GM12878 (cell line): ENCODE measurements around the gene WDR86. TPM values are rescaled to one million over a fixed set of nuclear protein-coding genes. Genes with fewer than 3 reads are reported as not detected.
A peak's percentile ranks its signal among the peaks of the same experiment; 100 is the strongest.

ENCODE experiments used
- CREB1 ChIP-seq: IDR thresholded peaks from 2 replicates; pipeline ENCODE4 v1.6.1; 2012; ENCODE audit warnings: low read depth, mild to moderate bottlenecking, inconsistent platforms
- FOXM1 ChIP-seq: IDR thresholded peaks from 2 replicates; pipeline ENCODE4 v1.6.1; 2012; ENCODE audit warnings: low read depth, mild to moderate bottlenecking, inconsistent platforms, low read length, moderate library complexity
- IRF4 ChIP-seq: IDR thresholded peaks from 2 replicates; pipeline ENCODE4 v1.6.1; 2011; ENCODE audit warnings: low read depth, low read length
- JUNB ChIP-seq: IDR thresholded peaks from 2 replicates; pipeline ENCODE4 v1.6.1; 2016; ENCODE audit warnings: antibody characterized with exemption, mild to moderate bottlenecking
- NFIC ChIP-seq: IDR thresholded peaks from 2 replicates; pipeline ENCODE4 v1.6.1; 2012; ENCODE audit warnings: low read depth, mild to moderate bottlenecking, inconsistent platforms, low read length, moderate library complexity
- NR2C1 ChIP-seq: fragments of 450-650 bp; IDR thresholded peaks from 2 replicates; pipeline ENCODE4 v1.6.1; 2017; ENCODE audit warnings: antibody characterized with exemption, mild to moderate bottlenecking, moderate library complexity
- PML ChIP-seq: IDR thresholded peaks from 2 replicates; pipeline ENCODE4 v1.6.1; 2012; ENCODE audit warnings: low read length, inconsistent platforms
- RAD51 ChIP-seq: fragments of 450-650 bp; IDR thresholded peaks from 2 replicates; pipeline ENCODE4 v1.6.1; 2016; ENCODE audit warnings: moderate library complexity, mild to moderate bottlenecking, inconsistent platforms
- SP1 ChIP-seq: IDR thresholded peaks from one replicate; pipeline ENCODE4 v1.6.1; 2011; ENCODE audit warnings: low read depth, low read length
- SREBF1 ChIP-seq: IDR thresholded peaks from 2 replicates; pipeline ENCODE4 v1.6.1; 2012; ENCODE audit warnings: mild to moderate bottlenecking, low read length
- ZNF217 ChIP-seq: fragments of 450-650 bp; IDR thresholded peaks from 2 replicates; pipeline ENCODE4 v1.6.1; 2017; ENCODE audit warnings: antibody characterized with exemption, mild to moderate bottlenecking
- ZNF622 ChIP-seq: fragments of 450-650 bp; IDR thresholded peaks from 2 replicates; pipeline ENCODE4 v1.6.1; 2017; ENCODE audit warnings: mild to moderate bottlenecking, inconsistent platforms
- polyA plus RNA-seq, 11 experiments: library from polyadenylated mRNA; depleted of rRNA in 4 of 11; unstranded in 6 of 11; stranded (reverse) in 5 of 11; fragments of >200 nt; fragmentation: Nextera tagmentation in 4 of 11; fragmentation: Illumina TruSeq in 1 of 11; extraction: Ambion mirVana in 4 of 11; extraction: Trizol in 1 of 11; gene quantifications; 1 replicate in 1 of 11; 2 replicates in 10 of 11; pipeline versions ENCODE4 v1.2.1 to v1.2.3, GENCODE V29; 2011 to 2016; ENCODE audit warnings: inconsistent platforms in 2 of 11, missing spikeins in 2 of 11, low read depth in 1 of 11
- total RNA-seq, 4 experiments: library from RNA; depleted of rRNA in 3 of 4; stranded (reverse); fragments of >200 nt in 3 of 4; fragmentation: Illumina TruSeq in 1 of 4; extraction: Trizol in 1 of 4; gene quantifications; 2 replicates each; pipeline versions ENCODE4 v1.2.1 to v1.2.3, GENCODE V29; 2013 to 2021
- TF ChIP-seq, protein P1 (sequence below): IDR thresholded peaks from 2 replicates; pipeline ENCODE4 v1.6.1; 2012; ENCODE audit warnings: low read length, inconsistent platforms
- TF ChIP-seq, protein P2 (sequence below): IDR thresholded peaks from 2 replicates; pipeline ENCODE4 v1.6.1; 2012; ENCODE audit warnings: mild to moderate bottlenecking, low read depth, low read length
- TF ChIP-seq, protein P3 (sequence below): fragments of 450-650 bp; IDR thresholded peaks from 2 replicates; pipeline ENCODE4 v1.6.1; 2016; ENCODE audit warnings: mild to moderate bottlenecking
- TF ChIP-seq, protein P4 (sequence below): fragments of 450-650 bp; IDR thresholded peaks from 2 replicates; pipeline ENCODE4 v1.6.1; 2016; ENCODE audit warnings: mild to moderate bottlenecking, moderate library complexity, borderline replicate concordance
- TF ChIP-seq, protein P5 (sequence below): fragments of 450-650 bp; IDR thresholded peaks from 2 replicates; pipeline ENCODE4 v1.6.1; 2016; ENCODE audit warnings: mild to moderate bottlenecking

Gene WDR86
- total and polyA plus RNA-seq, 10 of the 15 experiments (the other 5 are each of a cell fraction or from before 2014, with no cell fraction given) = 0.05 to 0.19 (median 0.15) TPM; not detected in 7

DNA sequence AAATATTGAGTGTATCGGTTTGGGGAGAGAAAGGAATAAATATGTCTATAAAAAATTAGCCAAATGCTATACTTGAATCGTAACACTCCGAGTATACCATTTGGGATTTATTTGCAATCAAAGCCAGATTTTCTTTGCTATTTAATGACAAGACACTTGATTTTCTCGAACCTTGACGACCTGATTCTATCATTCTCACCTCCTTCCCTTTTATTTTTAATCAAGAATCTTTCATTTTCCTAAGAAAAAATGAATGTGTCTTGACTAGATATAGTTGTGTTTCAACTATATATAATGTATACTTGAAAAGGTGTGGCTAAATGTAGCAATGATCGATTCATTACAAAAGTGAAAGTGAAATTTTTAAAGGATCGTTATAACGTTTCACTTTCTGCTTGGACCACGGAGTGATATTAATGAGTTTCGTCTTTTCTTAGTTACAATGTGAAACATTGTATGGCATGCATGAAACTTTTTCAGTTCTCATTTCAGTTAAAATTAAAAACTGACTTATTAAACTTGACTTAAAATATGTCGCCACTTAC lies 67.7 kb downstream of the WDR86 start (continued):
- TF ChIP-seq PML (0 out of 2 replicates have a peak, but pooled peaks have one; percentile 24), NR2C1 (peak; percentile 43; the same call in 1 of the 2 replicates), SREBF1 (no peak), SP1 (peak; percentile 26), RAD51 (peak; percentile 38; the same call in 1 of the 2 replicates), NFIC (peak; percentile 77), FOXM1 (peak; percentile 70; the same call in 1 of the 2 replicates), IRF4 (peak; percentile 64; the same call in 1 of the 2 replicates), CREB1 (peak; percentile 53; the same call in 1 of the 2 replicates), JUNB (peak; percentile 95), ZNF217 (0 out of 2 replicates have a peak, but pooled peaks have one; percentile 4), ZNF622 (no peak)
- TF ChIP-seq, protein P1, sequence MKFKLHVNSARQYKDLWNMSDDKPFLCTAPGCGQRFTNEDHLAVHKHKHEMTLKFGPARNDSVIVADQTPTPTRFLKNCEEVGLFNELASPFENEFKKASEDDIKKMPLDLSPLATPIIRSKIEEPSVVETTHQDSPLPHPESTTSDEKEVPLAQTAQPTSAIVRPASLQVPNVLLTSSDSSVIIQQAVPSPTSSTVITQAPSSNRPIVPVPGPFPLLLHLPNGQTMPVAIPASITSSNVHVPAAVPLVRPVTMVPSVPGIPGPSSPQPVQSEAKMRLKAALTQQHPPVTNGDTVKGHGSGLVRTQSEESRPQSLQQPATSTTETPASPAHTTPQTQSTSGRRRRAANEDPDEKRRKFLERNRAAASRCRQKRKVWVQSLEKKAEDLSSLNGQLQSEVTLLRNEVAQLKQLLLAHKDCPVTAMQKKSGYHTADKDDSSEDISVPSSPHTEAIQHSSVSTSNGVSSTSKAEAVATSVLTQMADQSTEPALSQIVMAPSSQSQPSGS = peak; percentile 70
- TF ChIP-seq, protein P2, sequence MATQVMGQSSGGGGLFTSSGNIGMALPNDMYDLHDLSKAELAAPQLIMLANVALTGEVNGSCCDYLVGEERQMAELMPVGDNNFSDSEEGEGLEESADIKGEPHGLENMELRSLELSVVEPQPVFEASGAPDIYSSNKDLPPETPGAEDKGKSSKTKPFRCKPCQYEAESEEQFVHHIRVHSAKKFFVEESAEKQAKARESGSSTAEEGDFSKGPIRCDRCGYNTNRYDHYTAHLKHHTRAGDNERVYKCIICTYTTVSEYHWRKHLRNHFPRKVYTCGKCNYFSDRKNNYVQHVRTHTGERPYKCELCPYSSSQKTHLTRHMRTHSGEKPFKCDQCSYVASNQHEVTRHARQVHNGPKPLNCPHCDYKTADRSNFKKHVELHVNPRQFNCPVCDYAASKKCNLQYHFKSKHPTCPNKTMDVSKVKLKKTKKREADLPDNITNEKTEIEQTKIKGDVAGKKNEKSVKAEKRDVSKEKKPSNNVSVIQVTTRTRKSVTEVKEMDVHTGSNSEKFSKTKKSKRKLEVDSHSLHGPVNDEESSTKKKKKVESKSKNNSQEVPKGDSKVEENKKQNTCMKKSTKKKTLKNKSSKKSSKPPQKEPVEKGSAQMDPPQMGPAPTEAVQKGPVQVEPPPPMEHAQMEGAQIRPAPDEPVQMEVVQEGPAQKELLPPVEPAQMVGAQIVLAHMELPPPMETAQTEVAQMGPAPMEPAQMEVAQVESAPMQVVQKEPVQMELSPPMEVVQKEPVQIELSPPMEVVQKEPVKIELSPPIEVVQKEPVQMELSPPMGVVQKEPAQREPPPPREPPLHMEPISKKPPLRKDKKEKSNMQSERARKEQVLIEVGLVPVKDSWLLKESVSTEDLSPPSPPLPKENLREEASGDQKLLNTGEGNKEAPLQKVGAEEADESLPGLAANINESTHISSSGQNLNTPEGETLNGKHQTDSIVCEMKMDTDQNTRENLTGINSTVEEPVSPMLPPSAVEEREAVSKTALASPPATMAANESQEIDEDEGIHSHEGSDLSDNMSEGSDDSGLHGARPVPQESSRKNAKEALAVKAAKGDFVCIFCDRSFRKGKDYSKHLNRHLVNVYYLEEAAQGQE = no peak
- TF ChIP-seq, protein P3, sequence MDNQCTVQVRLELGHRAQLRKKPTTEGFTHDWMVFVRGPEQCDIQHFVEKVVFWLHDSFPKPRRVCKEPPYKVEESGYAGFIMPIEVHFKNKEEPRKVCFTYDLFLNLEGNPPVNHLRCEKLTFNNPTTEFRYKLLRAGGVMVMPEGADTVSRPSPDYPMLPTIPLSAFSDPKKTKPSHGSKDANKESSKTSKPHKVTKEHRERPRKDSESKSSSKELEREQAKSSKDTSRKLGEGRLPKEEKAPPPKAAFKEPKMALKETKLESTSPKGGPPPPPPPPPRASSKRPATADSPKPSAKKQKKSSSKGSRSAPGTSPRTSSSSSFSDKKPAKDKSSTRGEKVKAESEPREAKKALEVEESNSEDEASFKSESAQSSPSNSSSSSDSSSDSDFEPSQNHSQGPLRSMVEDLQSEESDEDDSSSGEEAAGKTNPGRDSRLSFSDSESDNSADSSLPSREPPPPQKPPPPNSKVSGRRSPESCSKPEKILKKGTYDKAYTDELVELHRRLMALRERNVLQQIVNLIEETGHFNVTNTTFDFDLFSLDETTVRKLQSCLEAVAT = peak; percentile 79
- TF ChIP-seq, protein P4, sequence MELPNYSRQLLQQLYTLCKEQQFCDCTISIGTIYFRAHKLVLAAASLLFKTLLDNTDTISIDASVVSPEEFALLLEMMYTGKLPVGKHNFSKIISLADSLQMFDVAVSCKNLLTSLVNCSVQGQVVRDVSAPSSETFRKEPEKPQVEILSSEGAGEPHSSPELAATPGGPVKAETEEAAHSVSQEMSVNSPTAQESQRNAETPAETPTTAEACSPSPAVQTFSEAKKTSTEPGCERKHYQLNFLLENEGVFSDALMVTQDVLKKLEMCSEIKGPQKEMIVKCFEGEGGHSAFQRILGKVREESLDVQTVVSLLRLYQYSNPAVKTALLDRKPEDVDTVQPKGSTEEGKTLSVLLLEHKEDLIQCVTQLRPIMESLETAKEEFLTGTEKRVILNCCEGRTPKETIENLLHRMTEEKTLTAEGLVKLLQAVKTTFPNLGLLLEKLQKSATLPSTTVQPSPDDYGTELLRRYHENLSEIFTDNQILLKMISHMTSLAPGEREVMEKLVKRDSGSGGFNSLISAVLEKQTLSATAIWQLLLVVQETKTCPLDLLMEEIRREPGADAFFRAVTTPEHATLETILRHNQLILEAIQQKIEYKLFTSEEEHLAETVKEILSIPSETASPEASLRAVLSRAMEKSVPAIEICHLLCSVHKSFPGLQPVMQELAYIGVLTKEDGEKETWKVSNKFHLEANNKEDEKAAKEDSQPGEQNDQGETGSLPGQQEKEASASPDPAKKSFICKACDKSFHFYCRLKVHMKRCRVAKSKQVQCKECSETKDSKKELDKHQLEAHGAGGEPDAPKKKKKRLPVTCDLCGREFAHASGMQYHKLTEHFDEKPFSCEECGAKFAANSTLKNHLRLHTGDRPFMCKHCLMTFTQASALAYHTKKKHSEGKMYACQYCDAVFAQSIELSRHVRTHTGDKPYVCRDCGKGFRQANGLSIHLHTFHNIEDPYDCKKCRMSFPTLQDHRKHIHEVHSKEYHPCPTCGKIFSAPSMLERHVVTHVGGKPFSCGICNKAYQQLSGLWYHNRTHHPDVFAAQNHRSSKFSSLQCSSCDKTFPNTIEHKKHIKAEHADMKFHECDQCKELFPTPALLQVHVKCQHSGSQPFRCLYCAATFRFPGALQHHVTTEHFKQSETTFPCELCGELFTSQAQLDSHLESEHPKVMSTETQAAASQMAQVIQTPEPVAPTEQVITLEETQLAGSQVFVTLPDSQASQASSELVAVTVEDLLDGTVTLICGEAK = peak; percentile 29; the same call in 1 of the 2 replicates
- TF ChIP-seq, protein P5, sequence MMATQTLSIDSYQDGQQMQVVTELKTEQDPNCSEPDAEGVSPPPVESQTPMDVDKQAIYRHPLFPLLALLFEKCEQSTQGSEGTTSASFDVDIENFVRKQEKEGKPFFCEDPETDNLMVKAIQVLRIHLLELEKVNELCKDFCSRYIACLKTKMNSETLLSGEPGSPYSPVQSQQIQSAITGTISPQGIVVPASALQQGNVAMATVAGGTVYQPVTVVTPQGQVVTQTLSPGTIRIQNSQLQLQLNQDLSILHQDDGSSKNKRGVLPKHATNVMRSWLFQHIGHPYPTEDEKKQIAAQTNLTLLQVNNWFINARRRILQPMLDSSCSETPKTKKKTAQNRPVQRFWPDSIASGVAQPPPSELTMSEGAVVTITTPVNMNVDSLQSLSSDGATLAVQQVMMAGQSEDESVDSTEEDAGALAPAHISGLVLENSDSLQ = peak; percentile 24; the same call in 1 of the 2 replicates
